GM18868 (cell line): ENCODE data around the gene ZSCAN10.

Experiments
- ATAC-seq: cut with Tn5 transposase; IDR thresholded peaks from one replicate; pipeline ENCODE4 v1.9.1; 2021; ENCODE audit warnings: mild to moderate bottlenecking, moderate library complexity; ENCODE audit not compliant: unreplicated experiment

The ZSCAN10 gene

DNA sequence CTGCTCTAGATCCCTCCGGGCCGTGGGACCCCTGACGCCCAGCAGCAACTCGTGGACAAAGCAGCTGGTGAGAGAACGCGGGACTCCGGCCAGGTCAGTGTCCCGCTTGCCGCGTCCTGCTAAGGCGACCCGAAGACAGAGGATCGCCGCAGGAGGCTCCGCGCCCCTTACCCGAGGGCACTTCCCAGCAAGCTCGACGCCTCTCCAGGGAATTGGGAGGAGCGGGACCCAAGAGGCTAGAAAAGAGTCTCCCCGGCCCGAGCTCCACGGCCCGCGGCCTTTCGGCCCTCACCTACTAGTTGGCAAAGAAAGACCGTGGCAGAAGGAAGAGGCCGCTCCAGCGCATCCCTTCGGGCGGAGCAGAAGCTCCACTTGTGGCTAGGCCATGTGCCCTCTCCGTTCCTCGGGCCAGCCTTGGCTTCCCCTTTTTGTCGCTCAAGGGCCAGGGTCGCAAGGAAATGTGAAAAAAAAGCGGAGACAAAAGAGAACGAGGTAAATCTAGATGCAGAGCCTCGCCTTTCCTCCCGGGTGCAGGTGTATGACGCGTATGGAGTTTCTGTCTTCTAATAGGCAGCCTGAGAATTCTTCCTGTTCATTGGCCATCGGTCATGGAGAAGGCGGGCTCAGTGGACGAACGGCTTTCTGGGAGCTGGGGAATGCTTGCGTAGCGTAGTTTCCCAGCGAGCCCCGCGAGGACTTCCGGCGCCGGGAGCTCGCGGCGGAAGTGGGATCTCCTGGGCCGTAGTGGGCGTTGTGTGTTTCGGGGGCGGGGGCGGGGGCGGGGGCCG is 35.4 kb upstream of the ZSCAN10 start, which contains the start of gene ZNF213:
TSS of gene ZNF213 (plus strand) at position 692 of the 788 bp plus-strand sequence. CDS start 2,252 bp downstream, outside the sequence.
- peak; percentile 92 for ATAC-seq

DNA sequence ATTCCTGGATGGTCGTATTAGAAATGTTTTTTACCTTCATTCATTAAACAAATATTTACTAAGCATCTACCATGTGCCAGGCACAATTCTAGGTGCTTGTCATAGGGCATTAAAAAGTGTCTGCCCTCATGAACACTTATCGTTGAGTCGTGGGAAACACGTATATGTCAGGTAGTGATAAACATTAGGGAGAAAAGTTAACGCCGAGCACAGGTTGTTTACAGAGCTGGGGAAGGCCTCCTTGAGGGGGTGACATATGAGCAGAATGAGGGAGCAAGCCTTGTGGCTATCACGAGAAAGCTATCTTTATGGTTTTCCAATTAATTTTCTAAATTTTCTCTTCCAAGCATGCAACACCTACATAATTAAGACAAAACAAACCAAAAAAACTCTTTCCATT is 34.8 kb upstream of the ZSCAN10 start:
- ATAC-seq, result no peak

DNA sequence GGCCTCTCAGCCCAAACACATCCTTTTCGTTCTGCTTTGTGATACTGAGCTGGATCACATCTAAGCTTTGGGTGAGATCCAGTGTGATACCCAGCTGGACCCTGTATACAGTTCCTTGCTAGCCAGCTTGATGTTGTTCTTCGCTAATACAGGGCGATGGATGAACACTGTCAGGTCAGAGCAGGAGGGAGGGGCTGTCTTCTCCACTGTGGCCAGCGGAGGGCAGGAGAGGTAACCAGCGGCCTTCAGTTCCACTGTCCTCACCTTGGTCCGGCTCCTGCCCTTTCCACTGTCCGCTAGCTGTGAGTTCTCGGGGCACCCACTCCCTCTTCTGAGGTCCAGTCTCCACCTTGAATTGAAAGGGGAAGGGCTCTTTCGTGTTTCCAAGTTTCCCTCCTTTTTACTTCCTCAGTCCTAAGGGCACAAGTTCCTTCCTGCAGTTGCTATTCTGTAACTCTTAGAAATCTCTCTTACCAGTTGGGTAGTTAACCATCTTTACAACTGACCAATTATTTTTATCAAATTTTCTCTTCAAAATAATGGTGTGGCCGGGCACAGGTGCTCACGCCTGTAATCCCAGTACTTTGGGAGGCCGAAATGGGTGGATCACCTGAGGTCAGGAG is 32.8 kb upstream of the ZSCAN10 start:
- no peak for ATAC-seq

DNA sequence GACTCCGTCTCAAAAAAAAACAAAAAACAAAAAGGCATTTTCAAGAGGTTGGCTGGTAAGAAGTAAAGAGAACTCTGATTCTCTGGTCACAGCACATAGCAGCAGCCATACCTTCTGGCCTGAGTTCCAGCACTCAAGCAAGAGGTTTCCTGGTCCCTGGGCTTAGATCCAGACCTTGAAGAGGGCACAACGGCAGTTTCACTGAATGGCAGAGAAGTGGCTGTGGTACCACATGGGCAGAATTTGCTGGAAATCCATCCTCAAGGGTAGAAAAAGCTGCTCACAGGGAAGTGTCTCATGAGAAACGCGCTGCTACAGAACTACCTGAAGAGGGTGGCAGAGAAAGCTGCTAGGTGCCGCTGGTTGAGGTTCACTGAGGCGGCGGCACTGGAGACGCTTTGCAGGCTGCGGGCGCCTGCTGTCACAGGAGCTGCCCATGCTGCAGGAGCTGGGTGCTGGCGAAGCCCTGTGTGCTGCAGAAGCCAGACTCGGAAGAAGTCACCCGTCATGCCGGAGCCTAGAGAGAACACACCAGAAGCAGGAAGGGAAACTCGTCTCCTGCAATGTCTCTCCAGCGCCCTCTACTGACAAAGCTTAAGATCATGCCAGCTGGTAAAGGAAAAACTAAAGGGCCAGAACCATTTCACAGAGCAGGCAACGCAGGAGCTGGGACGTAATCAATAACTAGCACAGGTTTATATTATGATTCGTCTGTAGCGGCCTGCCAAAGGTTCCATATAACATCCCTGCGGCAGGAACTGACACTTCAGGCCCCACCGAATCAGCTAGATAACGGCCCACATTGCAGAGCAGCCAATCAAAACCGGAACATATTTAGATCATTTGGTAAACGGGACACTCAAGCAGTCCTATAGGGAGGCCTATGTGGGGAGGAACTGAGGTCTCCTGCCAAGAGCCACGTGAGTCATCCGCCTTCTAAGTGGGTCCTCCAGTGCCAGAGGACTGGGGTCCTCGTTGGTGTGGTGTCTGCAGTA is 30.3 kb upstream of the ZSCAN10 start:
- ATAC-seq, result peak; percentile 54

DNA sequence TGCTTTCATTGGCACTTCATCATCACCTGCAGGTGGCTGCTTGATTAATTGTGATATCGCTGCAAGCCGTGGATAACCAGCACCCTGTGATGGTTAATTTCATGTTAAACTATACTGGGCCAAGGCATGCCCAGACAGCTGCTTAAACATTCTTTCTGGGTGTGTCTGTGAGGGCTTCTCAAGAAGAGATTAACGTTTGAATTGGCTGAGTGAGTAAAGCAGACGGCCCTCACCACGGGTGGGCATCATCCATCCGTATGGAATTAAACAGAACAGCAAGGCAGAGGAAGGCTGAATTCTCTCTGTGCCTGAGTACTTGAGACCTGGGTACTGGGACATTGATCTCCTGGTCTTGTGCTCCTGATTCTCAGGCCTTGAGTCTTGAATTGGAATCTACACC is 28.7 kb upstream of the ZSCAN10 start:
- ATAC-seq, result no peak

DNA sequence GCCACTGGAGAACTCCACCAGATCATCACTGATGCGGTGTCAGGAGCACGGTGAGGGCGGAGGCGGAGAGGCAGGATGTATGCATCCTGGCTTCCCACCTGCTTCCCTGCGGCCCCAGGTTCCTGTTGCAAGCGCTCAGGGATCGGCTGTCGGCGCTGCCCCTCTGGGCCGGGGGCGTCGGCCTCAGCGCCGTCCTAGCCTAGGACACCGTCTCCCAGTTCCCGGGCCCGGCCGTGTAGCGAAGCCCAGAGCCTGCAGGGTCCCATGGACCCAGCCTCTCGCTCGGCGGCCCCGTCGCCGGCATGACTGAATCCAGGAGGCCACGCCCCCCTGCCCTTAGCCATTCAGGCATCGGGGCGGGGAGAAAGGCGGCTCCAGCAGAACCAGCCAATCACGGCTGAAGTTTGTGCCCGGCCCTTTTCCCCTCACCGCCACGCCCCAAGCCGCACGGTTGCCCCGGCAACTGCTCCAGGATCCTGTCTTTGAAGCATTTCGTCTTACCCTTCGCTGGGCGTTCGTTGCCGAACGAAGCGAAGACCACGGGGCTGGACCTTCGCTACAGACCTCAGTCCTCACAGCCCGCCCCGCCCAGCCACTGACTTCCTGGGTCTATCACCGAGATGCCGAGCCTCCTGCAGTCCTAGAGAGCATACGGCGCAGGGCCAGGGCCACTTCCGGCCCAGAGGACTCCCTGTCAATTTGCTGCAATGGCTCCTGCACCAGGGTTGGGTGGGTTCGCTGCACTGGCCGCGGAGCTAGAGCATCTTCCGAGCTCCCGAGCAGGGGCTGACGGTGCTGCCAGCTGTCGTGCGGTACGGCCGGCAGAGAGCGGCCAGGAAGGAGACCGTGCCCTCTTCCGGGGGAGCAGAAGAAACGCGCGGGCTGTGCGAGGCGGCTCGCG is 25.1 kb upstream of the ZSCAN10 start:
- peak; percentile 88 for ATAC-seq

DNA sequence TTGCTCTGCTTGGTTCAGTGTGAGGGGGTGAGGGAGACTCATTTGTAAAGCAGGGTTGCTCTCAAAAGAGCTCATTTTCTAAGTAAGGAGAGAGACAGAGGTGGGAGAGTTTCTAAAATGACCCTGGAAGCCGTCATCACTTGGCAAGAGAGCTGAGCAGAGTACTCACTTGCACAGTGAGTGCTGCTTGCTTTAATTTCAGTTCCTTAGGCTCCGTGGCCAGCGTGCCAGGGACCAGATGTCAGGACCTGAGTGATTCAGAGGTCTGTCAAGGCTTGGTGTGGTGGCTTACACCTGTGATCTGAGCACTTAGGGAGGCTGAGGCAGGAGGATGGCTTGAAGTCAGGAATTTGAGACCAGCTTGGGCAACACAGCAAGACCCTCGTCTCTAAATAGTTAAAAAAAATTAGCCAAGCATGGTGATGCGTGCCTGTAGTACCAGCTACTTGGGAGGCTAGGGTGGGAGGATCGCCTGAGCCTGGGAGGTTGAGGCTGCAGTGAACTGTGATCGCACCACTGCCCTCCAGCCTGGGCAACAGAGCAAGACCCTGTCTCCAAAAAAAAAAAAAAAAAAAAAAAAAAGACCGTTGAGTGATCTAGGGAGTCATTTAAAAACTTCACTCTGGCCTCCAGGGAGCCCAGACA is 24.0 kb upstream of the ZSCAN10 start:
- no peak for ATAC-seq

DNA sequence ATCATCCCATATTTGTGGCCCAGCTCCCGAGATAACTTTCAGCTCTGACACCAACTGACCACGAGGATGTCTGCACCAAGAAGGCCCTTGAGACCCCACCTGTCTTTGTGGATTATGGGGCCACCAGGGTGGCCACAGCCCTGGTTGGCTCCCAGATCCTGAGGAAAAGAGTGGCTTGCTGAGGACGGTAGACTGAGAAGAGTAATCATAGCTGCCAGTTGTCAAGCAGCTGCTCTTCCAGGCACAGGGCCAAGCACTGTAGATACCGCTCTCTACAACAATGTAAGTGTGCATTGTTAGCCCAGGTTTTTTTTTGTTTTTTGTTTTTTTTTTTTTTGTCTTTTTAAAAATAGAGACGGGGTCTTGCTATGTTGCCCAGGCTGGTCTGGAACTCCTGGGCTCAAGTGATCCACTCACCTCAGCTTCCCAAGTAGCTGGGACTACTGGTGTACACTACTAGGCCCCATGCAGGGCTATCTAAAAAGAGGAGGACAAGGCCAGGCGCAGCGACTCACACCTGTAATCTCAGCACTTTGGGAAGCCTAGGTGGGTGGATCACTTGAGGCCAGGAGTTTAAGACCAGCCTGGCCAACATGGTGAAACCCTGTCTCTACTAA is 22.9 kb upstream of the ZSCAN10 start:
- ATAC-seq, result no peak

DNA sequence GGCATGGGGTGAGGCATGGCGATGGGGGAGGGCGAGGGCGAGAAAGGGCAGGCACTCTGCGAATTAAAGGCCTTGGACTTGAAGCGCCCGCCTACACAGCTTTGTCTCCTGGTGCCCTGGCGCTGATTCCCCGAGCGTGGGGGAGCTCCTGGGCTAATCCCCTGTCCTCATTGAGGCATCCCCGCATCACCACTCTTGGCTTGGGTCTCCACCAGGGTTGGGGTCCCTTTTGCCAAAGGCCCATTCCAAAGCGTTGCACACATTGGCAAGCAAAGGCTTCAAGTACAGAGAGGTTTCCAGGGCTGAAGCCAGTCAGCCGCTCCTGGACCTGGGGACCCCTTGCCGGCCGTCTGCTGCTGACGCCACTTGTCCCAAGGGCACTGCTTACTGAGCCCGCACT is 21.3 kb upstream of the ZSCAN10 start:
- no peak for ATAC-seq

DNA sequence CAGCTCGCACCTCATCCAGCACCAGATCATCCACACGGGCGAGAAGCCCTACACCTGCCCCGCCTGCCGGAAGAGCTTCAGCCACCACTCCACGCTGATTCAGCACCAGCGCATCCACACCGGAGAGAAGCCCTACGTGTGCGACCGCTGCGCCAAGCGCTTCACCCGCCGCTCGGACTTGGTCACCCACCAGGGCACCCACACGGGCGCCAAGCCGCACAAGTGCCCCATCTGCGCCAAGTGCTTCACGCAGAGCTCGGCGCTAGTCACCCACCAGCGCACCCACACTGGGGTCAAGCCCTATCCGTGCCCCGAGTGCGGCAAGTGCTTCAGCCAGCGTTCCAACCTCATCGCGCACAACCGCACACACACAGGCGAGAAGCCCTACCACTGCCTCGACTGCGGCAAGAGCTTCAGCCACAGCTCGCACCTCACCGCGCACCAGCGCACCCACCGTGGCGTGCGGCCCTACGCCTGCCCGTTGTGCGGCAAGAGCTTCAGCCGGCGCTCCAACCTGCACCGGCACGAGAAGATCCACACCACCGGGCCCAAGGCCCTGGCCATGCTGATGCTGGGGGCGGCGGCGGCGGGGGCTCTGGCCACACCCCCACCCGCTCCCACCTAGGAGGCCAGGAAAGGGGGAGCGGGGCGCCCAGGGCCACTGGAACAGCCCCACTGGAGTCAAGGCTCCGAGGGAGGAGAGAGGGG is 20.8 kb upstream of the ZSCAN10 start:
- no peak for ATAC-seq

DNA sequence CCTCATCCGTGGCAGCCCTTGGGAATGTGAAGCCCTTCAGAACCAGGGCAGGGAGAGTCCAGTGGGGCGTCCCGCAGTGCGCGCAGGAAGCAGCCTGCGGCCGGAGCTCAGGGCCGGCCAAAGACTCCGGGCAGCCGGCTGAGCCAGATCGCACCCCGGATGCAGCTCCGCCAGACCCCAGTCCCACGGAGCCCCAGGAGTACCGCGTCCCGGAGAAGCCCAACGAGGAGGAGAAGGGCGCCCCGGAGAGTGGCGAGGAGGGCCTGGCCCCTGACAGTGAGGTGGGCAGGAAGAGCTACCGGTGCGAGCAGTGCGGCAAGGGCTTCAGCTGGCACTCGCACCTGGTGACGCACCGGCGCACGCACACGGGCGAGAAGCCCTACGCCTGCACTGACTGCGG is 20.2 kb upstream of the ZSCAN10 start:
- no peak for ATAC-seq

DNA sequence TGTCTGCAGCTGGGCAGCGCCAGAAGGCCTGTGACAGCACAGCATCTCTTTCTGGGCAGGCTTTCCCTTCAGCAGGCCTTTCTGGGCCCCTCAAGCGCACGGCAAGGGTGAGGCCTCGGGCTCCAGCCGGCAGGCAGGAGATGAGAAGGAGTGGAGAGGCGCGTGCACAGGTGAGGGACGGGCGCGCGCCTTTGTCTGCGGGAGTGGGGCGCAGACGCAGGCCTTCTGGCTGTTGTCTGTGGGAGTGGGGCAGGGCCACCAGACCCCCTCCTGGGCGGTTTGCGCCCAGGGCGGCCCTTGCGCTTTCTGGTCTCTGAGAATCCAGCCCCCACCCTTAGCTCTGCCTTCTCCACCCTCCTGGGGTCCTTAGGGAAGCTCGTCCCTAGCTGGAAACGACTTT is 19.8 kb upstream of the ZSCAN10 start:
- ATAC-seq, result no peak

DNA sequence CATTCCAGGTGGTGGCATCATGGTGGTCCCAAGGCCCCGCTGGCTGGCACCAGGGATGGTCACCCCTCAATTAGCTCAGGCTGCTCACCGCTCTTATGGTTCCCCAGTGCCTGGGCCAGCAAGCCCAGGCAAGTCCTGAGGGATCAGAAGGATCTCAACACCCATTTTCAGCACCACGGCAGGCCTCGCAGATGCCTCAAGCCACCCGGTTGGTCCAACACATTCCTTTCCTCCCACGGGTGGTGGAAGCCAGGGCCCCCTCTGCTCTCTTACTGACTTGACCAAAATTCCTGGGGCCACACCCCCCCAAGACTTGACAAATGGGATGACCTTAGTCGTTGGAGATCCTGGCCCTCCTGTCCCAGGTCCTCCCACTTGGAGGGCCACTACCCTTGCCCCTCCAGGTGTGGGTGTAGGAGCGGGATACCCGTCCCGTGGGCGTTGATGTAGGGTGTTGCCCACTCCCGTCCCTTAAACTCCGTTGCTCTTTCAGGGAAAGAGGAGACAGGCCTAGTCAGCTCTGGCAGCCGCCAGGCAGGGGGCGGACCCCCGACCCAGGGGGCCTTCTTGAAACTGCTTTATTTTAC is 19.2 kb upstream of the ZSCAN10 start:
- ATAC-seq, result no peak

DNA sequence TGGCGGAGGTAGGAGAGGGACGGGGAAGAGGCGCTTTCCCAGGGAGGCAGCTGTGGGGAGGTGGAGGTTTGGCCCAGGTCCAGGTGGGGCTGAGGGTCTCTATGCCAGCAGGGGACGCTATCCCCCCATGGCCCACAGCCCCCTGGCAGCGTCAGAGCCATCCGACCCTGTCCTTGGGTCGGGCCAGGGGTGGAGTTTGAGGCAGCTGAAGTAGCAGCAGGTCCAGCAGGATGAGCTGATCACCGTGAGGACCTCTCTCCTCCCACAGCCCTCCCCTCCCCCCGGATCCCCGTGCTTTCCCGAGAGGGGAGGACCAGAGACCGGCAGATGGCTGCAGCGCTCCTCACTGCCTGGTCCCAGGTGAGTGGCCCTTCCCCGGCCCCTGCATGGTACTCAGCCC is 16.5 kb upstream of the ZSCAN10 start:
- no peak for ATAC-seq

DNA sequence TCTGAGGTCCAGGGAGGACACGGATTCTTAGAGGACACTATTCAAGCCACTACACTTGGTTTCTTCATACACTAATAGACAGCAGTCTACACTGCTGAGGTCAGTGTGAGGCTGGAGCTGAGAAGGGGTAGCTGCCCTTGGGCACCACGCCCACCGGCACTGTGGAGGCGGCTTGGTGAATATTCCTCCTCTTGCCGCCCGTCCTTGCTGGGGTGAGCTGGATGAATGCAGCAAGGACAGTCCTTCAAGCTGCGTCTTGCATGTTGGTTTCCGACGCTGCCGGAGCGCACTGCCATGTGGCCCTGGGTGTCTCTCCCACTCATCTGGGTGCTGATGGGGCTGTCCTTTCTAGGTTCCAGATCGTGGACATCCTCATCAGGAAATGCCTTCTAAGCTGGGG is 15.9 kb upstream of the ZSCAN10 start:
- ATAC-seq, result no peak

DNA sequence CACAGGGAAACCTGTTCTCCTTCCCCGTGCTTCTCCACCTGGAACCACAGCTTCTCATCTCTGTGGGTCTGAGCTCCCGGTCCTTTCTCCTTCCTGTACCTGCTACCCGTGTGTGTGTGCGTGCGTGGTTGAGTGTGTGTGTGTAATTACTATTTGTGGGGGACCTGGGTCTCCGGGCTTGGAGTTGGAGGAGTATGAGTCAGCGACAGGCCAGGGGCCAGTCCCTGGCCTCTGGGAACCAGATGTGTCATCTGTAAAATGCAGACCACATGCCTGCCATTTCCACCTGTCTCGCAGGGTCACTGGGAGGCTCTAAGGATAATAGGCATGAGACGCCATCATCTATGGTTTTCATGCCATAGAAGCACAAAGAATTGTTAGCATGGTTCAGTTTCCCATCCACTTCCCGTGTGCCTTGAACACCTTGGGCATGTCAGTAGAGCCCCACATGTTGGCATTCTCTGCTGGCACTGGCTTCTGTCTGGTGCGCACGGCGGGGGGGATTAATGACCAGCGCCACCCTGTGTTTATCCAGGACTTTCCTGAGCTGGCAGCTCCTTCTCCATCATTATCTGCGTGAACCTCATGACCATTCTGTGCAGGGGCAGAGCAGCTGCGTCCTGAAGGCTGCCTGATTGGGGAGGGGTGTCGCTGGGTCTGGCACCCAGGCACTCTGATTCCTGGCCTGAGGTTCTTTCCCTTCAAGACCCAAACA is 14.8 kb upstream of the ZSCAN10 start:
- no peak for ATAC-seq

DNA sequence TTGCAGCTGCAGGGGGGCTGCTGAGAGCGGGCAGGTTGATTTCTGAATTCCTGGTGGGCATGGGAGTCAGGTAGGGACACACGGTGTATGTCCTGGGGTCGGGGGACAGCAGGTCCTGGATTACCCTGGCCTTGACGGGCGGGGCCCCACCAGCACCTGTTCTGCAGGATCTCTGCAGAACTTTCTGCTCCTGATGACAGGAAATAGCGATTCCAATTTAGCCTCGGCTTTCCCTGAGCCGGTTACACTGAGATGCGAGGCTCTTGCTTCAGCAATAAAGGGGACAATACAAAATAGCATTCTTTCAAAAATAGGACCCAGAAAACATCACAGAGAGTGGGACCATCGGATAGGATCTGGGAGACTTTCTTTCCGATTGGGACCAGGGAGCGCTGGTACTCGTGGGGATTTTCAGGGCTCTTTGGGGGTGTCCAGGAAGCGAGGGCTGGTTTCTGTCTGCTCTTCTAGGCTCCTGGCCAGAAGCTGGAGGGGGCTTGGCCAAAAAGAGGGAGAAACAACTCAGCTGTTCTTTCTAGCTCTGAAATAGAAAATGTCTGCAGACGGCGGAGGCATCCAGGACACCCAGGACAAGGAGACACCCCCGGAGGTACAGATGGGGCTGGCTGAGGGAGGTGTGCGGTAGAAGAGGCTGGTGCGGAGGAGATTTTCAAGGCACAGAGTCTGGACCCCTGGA is 13.9 kb upstream of the ZSCAN10 start:
- ATAC-seq, result no peak
